HG03457 (cell line): ENCODE measurements around the gene ZNF71.
"Not testable (repeated sequence)": the region's sequence is repeated elsewhere in the genome, so short reads cannot be mapped to it uniquely, and the experiment has no call there.

ENCODE experiments used
- ATAC-seq: cut with Tn5 transposase; IDR thresholded peaks from one replicate; pipeline ENCODE4 v1.9.1; 2021; ENCODE audit warnings: moderate number of reproducible peaks; ENCODE audit not compliant: unreplicated experiment

The ZNF71 gene

DNA sequence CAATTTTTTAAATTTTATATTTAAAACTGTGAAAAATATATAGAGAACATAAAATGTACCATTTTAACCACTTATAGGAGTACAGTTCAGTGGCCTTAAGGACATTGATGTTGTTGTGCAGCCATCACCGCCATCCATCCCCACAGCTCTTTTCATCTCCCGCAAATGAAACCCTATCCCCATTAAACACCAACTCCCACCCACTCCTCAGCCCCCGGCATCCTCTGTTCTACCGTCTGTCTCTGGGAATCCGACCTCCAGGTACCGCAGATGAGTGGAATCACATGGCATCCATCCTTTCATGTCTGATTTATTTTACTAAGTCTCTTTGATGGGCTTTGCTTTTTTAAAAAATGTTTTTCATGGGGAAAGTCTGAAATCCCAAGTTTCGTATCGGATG lies 24.0 kb downstream of the ZNF71 start:
- no peak for ATAC-seq

- ATAC-seq = no peak
These were observed 27.3 kb downstream of the ZNF71 start for GRCh38 chr19:56622374-56622773.

DNA sequence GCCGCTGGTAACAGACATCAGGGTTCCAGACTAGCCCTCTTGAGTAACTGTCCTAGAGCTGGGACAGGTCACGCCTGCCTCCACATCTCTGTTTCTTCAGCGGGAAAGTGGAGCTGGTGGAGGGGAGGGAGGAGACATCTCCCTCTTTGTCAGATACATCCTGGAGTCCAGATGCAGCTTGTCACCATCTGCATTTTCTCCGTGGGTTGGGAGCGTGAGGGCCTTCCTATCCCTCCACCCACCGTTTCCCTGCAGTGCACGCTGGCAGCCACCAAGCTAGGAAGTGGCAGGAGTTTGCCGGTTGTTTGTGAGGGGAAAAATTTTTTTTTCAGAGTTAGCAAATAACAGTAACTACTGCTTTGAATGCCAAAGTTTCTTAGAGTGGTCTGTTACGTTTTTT lies 27.9 kb downstream of the ZNF71 start:
- no peak for ATAC-seq

GRCh38 chr19:56625708-56626107 lies 30.6 kb downstream of the ZNF71 start:
- no peak for ATAC-seq

- ATAC-seq = no peak
These were observed 37.9 kb downstream of the ZNF71 start for GRCh38 chr19:56633021-56633420.

GRCh38 chr19:56637976-56638555 lies 43.0 kb downstream of the ZNF71 start:
- ATAC-seq = no peak

- no peak for ATAC-seq
These were observed 44.1 kb downstream of the ZNF71 start for GRCh38 chr19:56639217-56639616.

GRCh38 chr19:56642711-56643459 lies 47.8 kb downstream of the ZNF71 start, which contains the start of gene SMIM17:
Gene SMIM17 (plus strand): TSS chr19:56643159. CDS start chr19:56645668, 2,509 bp downstream.
- ATAC-seq = no peak

- ATAC-seq = no peak
These were observed 48.4 kb downstream of the ZNF71 start for GRCh38 chr19:56643460-56643955.

- no peak for ATAC-seq
These were observed 59.0 kb downstream of the ZNF71 start for GRCh38 chr19:56654151-56654550.

DNA sequence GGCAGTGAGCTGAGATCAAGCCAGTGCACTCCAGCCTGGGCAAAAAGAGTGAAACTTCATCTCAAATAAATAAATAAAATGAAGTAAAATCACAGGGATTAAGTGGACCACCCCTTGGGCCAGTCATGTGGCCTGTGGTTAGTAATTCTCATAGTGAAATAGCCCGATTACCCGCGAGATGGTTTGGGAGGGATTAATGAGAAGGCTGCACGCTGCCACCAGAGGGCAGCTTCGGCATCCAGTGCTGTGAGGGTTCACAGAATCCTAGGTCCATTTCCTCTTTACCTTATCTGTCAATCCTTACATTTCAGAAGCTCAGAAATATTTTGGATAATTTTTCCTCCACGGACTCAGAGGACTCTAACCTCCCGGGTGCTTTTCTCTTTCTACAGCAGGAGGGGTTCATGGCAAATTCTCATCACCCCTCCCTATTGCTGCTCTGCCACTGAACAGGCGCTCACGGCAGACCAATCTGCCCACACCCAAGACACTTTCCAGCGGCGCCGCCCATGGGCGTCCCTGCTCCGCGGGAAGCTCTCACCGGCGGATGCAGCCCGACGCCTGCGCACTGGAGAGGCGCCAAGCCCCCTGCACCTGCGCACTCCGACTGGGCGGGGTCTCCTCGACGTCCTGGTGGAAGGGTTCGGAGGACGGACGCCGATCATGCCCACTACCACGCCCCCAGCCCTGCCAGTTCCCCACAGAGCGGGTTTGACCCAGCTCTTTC lies 65.4 kb downstream of the ZNF71 start:
- ATAC-seq = no peak

GRCh38 chr19:56661248-56661647 lies 66.1 kb downstream of the ZNF71 start:
- no peak for ATAC-seq

GRCh38 chr19:56663931-56664500 lies 68.9 kb downstream of the ZNF71 start:
- ATAC-seq = no peak

GRCh38 chr19:56664511-56664910 lies 69.4 kb downstream of the ZNF71 start:
- no peak for ATAC-seq

GRCh38 chr19:56667311-56667870 lies 72.3 kb downstream of the ZNF71 start:
- no peak for ATAC-seq

DNA sequence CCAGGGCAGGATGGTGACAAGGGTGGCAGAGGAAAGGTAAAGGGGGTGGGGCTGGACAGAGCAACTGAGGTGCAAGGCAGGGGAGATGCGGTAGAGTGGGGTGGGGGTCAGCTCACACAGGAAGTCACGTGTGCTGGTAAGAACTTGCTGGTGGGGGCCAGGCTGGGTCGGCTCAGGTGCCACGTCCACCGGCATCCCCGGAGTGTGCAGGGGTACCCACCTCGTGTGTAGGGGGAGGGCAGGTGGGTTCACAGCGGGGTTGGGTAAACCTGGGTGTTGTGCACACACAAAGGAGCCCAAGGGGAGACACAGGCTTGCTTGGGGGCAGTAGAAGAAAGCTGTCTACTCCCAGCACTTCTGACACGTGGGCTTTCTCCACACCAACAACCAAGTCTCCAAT lies 73.6 kb downstream of the ZNF71 start:
- no peak for ATAC-seq

- no peak for ATAC-seq
These were observed 75.4 kb downstream of the ZNF71 start for GRCh38 chr19:56670401-56670960.

DNA sequence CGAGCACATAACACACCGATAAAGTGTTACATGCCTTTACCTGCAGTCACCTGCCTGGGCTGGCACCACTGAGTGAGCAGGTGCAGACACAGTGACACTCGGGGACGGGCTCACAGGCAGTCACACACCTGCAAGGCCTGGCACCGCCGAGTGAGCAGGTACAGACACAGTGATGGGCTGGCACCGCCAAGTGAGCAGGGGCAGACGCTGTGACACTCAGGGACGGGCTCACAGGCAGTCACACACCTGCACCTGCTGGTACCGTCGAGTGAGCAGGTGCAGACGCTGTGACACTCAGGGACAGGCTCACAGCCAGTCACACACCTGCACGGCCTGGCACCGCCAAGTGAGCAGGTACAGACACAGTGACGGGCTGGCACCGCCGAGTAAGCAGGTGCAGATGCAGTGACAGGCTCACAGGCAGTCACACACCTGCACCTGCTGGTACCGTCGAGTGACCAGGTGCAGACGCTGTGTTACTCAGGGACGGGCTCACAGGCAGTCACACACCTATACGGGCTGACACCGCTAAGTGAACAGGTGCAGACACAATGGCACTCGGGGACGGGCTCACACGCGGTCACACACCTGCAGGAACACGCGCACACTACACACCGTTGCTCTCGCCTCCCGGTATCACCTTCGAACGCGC lies 76.0 kb downstream of the ZNF71 start:
- no peak for ATAC-seq

- ATAC-seq = no peak
These were observed 76.5 kb downstream of the ZNF71 start, which contains the start of gene ZNF835 for GRCh38 chr19:56671613-56671994. Gene ZNF835 (minus strand): TSS chr19:56671757. CDS start chr19:56665198, 6,559 bp downstream.

GRCh38 chr19:56672610-56673009 lies 77.5 kb downstream of the ZNF71 start:
- not testable (repeated sequence) for ATAC-seq
